HG02759 (cell line): ENCODE results near the gene IER3IP1.
"Not testable (repeated sequence)": the region's sequence is repeated elsewhere in the genome, so short reads cannot be mapped to it uniquely, and the experiment has no call there.

Source experiments
- ATAC-seq: cut with Tn5 transposase; IDR thresholded peaks from one replicate; pipeline ENCODE4 v1.9.1; 2021; ENCODE audit warnings: mild to moderate bottlenecking, moderate library complexity; ENCODE audit not compliant: unreplicated experiment

Gene IER3IP1

GRCh38 chr18:47163241-47163640 is 12.9 kb downstream of the IER3IP1 start:
- ATAC-seq: peak; percentile 90

- ATAC-seq: no peak
Observed at GRCh38 chr18:47160256-47160655, 15.9 kb downstream of the IER3IP1 start.

- not testable (repeated sequence) for ATAC-seq
Observed at GRCh38 chr18:47158404-47158803, 17.8 kb downstream of the IER3IP1 start.

- ATAC-seq: no peak
Observed at GRCh38 chr18:47151439-47151838, 24.7 kb downstream of the IER3IP1 start.

GRCh38 chr18:47150824-47151366 is 25.3 kb downstream of the IER3IP1 start:
- ATAC-seq: peak; percentile 5

GRCh38 chr18:47150029-47150823 is 25.9 kb downstream of the IER3IP1 start, which contains the start of gene HDHD2:
Gene HDHD2, minus strand, starts transcription at chr18:47150500. Its CDS starts 14,061 bp downstream, at chr18:47136439.
- peak; percentile 95 for ATAC-seq

GRCh38 chr18:47149457-47150028 is 26.6 kb downstream of the IER3IP1 start:
- no peak for ATAC-seq

GRCh38 chr18:47146206-47146605 is 30.0 kb downstream of the IER3IP1 start:
- ATAC-seq: no peak

- no peak for ATAC-seq
Observed at GRCh38 chr18:47143899-47144485, 32.2 kb downstream of the IER3IP1 start.

- no peak for ATAC-seq
Observed at GRCh38 chr18:47143153-47143552, 33.0 kb downstream of the IER3IP1 start.

GRCh38 chr18:47141289-47141688 is 34.9 kb downstream of the IER3IP1 start:
- ATAC-seq: no peak

GRCh38 chr18:47121146-47121545 is 55.0 kb downstream of the IER3IP1 start:
- ATAC-seq: no peak

GRCh38 chr18:47120428-47120827 is 55.7 kb downstream of the IER3IP1 start:
- peak; percentile 98 for ATAC-seq

- ATAC-seq: no peak
Observed at GRCh38 chr18:47118981-47119380, 57.2 kb downstream of the IER3IP1 start.

GRCh38 chr18:47115205-47115604 is 61.0 kb downstream of the IER3IP1 start:
- no peak for ATAC-seq

GRCh38 chr18:47113796-47114540 is 62.2 kb downstream of the IER3IP1 start:
- ATAC-seq: no peak

- no peak for ATAC-seq
Observed at GRCh38 chr18:47110492-47111274, 65.5 kb downstream of the IER3IP1 start.

GRCh38 chr18:47109720-47110119 is 66.4 kb downstream of the IER3IP1 start:
- no peak for ATAC-seq

- no peak for ATAC-seq
Observed at GRCh38 chr18:47108998-47109405, 67.2 kb downstream of the IER3IP1 start.

GRCh38 chr18:47108373-47108772 is 67.8 kb downstream of the IER3IP1 start:
- ATAC-seq: no peak
